Tibial artery (tissue), 4 donors: ENCODE data around the gene SEC24D.

Experiments
- DNase-seq, 2 donors: peaks; one replicate each; pipeline ENCODE4 v3.0.0-alpha.2; 2019
- H3K27ac ChIP-seq, 2 donors: fragments of 200-600 bp; sonication (generic) in 1 of 2; 1 replicate in 1 of 2; 2 replicates in 1 of 2; pipeline ENCODE4 v1.5.1; 2018 to 2019; ENCODE audit warnings: mild to moderate bottlenecking in 1 of 2
- H3K27me3 ChIP-seq, 2 donors: fragments of 200-600 bp; sonication (generic) in 1 of 2; one replicate each; pipeline versions ENCODE4 v1.5.1 to v1.6.0; 2016 to 2019
- H3K36me3 ChIP-seq, 3 donors: fragments of 200-600 bp; sonication (generic) in 2 of 3; one replicate each; pipeline ENCODE4 v1.5.1; 2016 to 2019; ENCODE audit warnings: mild to moderate bottlenecking in 2 of 3
- H3K4me1 ChIP-seq, 4 donors: fragments of 200-600 bp; sonication (generic) in 2 of 4; 1 replicate in 3 of 4; 2 replicates in 1 of 4; pipeline ENCODE4 v1.5.1; 2016 to 2019
- H3K4me3 ChIP-seq, 2 donors: fragments of 200-600 bp; sonication (generic) in 1 of 2; 1 replicate in 1 of 2; 2 replicates in 1 of 2; pipeline ENCODE4 v1.5.1; 2018 to 2019; ENCODE audit warnings: mild to moderate bottlenecking in 2 of 2
- H3K9me3 ChIP-seq, 3 donors: fragments of 200-600 bp; sonication (generic) in 1 of 3; one replicate each; pipeline ENCODE4 v1.5.1; 2016 to 2019
- intact Hi-C: fragments of 100-400 bp; cut with DNase I; formaldehyde crosslinking; loops from one replicate; pipeline ENCODE4 v1.15.0; 2023; ENCODE audit warnings: low total_unique reads
- TF ChIP-seq, protein P1 (sequence below), 2 experiments: fragments of 200-600 bp in 1 of 2; fragments of 450-650 bp in 1 of 2; IDR thresholded peaks; one replicate each; pipeline ENCODE4 v1.5.1; 2017 to 2019; ENCODE audit warnings: antibody characterized with exemption in 2 of 2, mild to moderate bottlenecking in 1 of 2, moderate library complexity in 1 of 2

SEC24D gene

DNA sequence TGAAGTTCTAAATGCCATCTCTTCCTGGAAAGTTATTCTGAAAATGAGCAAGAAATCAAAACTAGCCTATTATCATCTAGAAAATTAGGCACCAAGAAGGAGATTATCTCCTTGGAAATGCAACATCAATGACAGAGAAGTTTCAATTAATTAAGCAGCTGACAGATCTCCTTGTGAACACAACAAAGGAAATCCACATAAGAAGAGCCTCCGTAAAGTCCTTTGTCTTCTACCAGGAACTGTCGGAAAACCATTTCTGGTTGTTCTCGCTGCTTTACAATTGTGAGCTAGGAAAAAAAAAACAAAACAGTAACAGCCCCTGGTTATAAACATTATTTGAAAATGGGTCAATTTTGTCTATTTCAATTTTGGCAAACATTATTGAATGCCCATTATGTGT, 112.6 kb downstream of the SEC24D start:
- no peak overlapping the region for H3K27ac ChIP-seq

DNA sequence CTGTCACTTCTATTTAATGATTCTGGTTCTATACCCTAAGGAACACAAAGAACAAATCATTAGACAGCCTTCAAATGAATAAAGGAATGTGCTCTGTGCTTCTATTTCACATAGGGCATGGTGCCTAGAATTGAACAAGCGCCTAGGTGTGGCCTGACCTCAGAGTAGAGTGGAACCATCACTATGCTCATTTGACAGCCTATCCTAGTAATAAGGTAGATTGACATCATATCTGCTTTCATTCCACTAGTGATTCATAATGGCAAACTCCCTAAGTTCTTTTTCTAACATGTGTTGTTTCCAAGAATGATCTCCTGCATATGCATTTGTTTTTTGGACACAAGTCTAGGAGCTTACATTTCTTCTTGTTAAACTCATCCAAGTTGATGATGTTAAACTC, 114.2 kb downstream of the SEC24D start:
- Histone ChIP-seq H3K4me3 (no peak overlapping the region), H3K36me3 (peaks cover 21 to 59% (median 53%) of the 10 kb centered on the region in 3 donors), H3K27ac (no peak overlapping the region), H3K4me1 (no peaks in the 10 kb centered on the region), H3K27me3 (no peaks in the 10 kb centered on the region), H3K9me3 (no peaks in the 10 kb centered on the region)
- no peak for DNase-seq
- intact Hi-C loops, result no loop called here
- TF ChIP-seq, protein P1, sequence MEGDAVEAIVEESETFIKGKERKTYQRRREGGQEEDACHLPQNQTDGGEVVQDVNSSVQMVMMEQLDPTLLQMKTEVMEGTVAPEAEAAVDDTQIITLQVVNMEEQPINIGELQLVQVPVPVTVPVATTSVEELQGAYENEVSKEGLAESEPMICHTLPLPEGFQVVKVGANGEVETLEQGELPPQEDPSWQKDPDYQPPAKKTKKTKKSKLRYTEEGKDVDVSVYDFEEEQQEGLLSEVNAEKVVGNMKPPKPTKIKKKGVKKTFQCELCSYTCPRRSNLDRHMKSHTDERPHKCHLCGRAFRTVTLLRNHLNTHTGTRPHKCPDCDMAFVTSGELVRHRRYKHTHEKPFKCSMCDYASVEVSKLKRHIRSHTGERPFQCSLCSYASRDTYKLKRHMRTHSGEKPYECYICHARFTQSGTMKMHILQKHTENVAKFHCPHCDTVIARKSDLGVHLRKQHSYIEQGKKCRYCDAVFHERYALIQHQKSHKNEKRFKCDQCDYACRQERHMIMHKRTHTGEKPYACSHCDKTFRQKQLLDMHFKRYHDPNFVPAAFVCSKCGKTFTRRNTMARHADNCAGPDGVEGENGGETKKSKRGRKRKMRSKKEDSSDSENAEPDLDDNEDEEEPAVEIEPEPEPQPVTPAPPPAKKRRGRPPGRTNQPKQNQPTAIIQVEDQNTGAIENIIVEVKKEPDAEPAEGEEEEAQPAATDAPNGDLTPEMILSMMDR (IDR thresholded peaks at IDR 0.05), result no peak

More for the DNA sequence above, 112.6 kb downstream of the SEC24D start:
- TF ChIP-seq, protein P1 (IDR thresholded peaks at IDR 0.05), result no peak
- no peaks in the 10 kb centered on the region for H3K4me1 ChIP-seq
- H3K4me3 ChIP-seq, result no peak overlapping the region
- intact Hi-C loops, result no loop called here
- H3K27me3 ChIP-seq, result no peaks in the 10 kb centered on the region
- DNase-seq, result no peak
- H3K36me3 ChIP-seq, result peaks cover 37 to 72% (median 69%) of the 10 kb centered on the region in 3 donors
- no peaks in the 10 kb centered on the region for H3K9me3 ChIP-seq

DNA sequence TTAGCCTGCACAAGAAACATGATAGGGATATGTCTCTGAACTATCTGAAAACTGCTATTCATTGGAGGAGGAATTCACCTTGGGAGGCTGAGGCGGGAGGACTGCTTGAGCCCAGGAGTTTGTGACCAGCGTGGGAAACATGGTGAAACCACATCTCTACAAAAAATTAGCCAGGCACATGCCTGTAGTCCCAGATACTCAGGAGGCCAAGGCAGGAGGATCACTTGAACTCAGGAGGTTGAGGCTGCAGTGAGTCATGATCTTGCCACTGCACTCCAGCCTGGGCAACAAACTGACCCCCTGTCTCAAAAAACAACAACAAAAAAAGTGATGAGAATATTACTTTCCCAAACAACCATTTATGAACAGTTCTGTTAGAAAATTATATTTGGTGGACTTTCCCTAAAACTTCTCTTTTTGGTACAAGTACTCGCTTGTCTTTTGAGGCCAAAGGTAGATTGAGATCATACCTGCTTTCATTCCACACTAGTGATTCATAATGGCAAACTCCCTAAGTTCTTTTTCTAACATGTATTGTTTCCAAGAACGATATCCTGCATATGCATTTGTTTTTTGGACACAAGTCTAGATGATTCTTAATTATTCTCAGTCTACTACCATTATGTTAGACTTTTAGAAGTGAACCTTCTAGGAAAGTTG, 117.3 kb downstream of the SEC24D start:
- H3K36me3 ChIP-seq, result peaks cover 17 to 36% (median 28%) of the 10 kb centered on the region in 3 donors
- H3K4me1 ChIP-seq, result no peaks in the 10 kb centered on the region
- intact Hi-C loops, result no loop called here
- H3K27ac ChIP-seq, result no peak overlapping the region
- no peak overlapping the region for H3K4me3 ChIP-seq
- TF ChIP-seq, protein P1 (IDR thresholded peaks at IDR 0.05), result no peak
- no peaks in the 10 kb centered on the region for H3K9me3 ChIP-seq
- no peaks in the 10 kb centered on the region for H3K27me3 ChIP-seq
- no peak for DNase-seq

DNA sequence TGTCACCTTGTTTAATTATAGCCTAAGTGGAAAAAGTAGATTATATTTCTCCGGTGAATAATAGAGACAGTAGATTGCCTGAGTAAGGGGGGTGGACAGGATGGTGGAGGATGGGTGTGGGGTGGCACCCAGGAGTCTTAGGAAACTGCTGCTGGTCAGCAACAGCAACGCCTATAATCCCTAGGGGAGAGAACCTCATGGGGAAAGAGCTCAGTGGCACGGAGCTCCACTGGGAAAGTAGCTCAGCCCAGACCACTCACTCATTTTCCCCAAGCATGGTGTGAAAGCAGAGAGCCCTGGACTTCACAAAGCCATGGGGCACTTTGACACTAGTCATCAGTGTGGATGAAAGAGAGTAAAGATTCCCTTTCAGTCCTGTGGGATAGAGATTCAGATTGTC, 119.6 kb downstream of the SEC24D start:
- intact Hi-C loops, result no loop called here
- Histone ChIP-seq H3K9me3 (no peaks in the 10 kb centered on the region), H3K27ac (no peak overlapping the region), H3K4me1 (no peaks in the 10 kb centered on the region), H3K27me3 (no peaks in the 10 kb centered on the region), H3K36me3 (peaks cover 12 to 36% (median 26%) of the 10 kb centered on the region in 3 donors), H3K4me3 (no peak overlapping the region)
- TF ChIP-seq, protein P1 (IDR thresholded peaks at IDR 0.05), result no peak
- DNase-seq, result no peak

DNA sequence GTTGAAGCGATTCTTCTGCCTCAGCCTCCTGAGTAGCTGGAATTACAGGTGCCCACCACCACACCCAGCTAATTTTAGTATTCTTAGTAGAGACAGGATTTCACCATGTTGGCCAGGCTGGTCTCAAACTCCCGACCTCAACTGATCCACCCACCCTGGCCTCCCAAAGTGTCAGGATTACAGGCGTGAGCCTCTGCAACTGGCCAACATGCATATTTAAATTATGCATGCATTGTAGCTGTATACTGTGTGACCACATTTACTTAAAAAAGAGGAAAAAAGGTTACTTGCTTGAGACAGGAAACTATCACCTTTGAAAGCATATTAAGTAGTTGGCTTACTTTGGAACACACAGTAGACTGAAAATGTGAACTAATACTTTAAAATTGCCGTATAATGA, 121.2 kb downstream of the SEC24D start:
- H3K4me1 ChIP-seq, result no peaks in the 10 kb centered on the region
- no peak overlapping the region for H3K4me3 ChIP-seq
- H3K9me3 ChIP-seq, result no peaks in the 10 kb centered on the region
- intact Hi-C loops, result no loop called here
- no peaks in the 10 kb centered on the region for H3K27me3 ChIP-seq
- H3K36me3 ChIP-seq, result peaks cover 19 to 47% (median 29%) of the 10 kb centered on the region in 3 donors
- TF ChIP-seq, protein P1 (IDR thresholded peaks at IDR 0.05), result no peak
- no peak for DNase-seq
- H3K27ac ChIP-seq, result no peak overlapping the region
